ENCODE data around the gene FAM185A.
A peak's percentile ranks its signal among the peaks of the same experiment; 100 is the strongest.
"Not testable (repeated sequence)": the region's sequence is repeated elsewhere in the genome, so short reads cannot be mapped to it uniquely, and the experiment has no call there.

GRCh38 chr7:102758227-102758626, 9.4 kb downstream of the FAM185A start:
- TF ChIP-seq CTCF (IDR thresholded peaks at IDR 0.05; ENCODE audit: borderline replicate concordance, extremely low read depth, low read length, poor library complexity, severe bottlenecking) = peak; percentile 23
- TF ChIP-seq EZH2 (IDR thresholded peaks at IDR 0.05; ENCODE audit: borderline replicate concordance, low read depth, low read length, severe bottlenecking) = not testable (repeated sequence)

Data from DND-41 (cell line).